T47D (cell line): ENCODE measurements around the gene TTI1.

ENCODE experiments used
- DNase-seq, 2 experiments: peaks; one replicate each; pipeline versions ENCODE4 v3.0.0 to v3.0.0-alpha.2; 2011 to 2012; ENCODE audit warnings: low read depth in 1 of 2, low spot score in 1 of 2
- JUND ChIP-seq: IDR thresholded peaks from 2 replicates; pipeline ENCODE4 v1.6.1; 2012; ENCODE audit warnings: low read depth
- in situ Hi-C: cut with HindIII; loops from 2 replicates; pipeline ENCODE4 v1.10.0; 2016; ENCODE audit warnings: low sequenced_read_pairs, low pct_unique_long_range_greater_than_20kb

TTI1 gene

DNA sequence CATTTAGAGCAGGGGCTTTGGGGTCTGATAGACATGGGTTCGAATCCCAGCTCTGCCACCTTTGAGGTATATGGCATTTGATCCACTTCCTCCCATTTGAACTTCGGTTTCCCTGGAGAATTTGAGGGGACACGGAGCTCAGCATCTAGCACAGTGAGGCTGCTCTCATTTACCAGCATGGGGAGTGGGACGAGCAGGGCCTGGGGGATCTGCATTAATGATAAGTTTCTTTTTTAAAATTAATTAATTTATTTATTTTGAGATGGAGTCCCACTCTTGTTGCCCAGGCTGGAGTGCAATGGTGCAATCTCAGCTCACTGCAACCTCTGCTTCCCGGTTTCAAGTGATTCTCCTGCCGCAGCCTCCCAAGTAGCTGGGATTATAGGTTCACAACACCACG is 77.7 kb downstream of the TTI1 start:
- DNase-seq, result no peak
- in situ Hi-C loops, result no loop called here
- TF ChIP-seq JUND, result no peak

DNA sequence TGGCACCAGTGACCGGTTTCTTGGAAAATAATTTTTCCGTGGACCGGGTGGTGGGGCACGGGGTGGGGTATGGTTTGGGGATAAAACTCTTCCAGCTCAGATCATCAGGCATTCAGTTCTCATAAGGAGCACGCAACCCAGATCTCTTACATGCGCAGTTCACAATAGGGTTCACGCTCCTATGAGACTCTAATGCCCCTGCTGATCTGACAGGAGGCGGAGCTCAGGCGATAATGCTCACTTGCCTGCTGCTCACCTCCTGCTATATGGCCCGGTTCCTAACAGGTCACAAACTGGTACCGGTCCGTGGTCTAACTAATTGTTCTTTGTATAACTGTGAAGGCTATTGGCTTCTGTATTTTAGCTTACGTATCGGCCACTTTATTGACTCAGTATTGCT is 78.6 kb downstream of the TTI1 start:
- DNase-seq, result no peak
- in situ Hi-C loops, result no loop called here
- no peak for TF ChIP-seq JUND

DNA sequence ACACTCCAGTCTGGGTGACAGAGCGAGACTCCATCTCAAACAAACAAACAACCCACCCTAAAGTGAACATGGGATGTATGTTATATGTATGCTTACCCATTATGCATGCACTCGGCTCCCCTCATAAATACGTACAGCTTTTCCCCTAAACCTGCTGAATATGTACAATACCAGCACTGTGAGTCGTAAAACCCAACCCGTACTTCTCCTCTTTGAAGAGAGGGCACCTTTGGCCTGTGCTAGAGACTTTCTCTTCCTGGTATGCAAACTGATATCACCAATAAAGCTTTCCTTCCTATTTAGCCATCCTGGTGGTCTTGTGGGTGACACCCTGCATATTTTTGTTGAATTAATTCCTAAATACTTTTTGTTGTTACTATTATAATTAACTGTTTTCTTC is 79.1 kb downstream of the TTI1 start:
- in situ Hi-C loops, result no loop called here
- no peak for DNase-seq
- no peak for TF ChIP-seq JUND

DNA sequence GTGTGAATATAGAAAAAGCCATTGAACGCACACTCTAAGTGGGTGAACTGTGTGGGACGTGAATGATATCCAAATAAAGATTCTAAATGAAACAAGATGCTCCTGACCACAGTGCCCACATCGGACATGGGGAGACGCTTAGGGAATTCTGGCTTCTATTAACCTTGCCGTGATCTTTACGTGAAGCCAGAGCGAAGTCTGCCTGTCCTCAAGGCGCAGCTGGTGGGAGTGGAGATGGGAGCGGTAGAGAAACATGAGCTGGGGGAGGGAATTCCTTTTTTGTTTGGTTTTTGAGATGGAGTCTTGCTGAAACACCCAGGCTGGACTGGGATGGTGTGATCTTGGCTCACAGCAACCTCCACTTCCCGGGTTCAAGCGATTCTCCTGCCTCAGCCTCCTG is 84.3 kb downstream of the TTI1 start:
- TF ChIP-seq JUND, result no peak
- no peak for DNase-seq
- in situ Hi-C loops, result no loop called here

DNA sequence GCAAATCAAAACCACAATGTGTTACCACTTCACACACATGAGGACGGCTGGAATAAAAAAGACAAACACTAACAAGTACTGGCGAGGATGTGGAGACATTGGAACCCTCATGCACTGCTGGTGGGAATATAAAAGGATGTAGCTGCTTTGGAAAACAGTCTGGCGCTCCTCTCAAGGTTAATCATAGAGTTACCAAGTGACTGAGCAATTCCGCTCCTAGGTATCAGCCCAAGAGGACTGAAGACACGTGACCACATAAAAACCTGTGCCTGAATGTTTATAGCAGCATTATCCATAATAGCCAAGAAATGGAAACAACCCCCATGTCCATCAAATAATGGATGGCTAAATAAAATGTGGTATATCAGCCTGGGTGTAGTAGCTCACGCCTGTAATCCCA is 85.3 kb downstream of the TTI1 start:
- no peak for TF ChIP-seq JUND
- no peak for DNase-seq
- in situ Hi-C loops, result no loop called here

DNA sequence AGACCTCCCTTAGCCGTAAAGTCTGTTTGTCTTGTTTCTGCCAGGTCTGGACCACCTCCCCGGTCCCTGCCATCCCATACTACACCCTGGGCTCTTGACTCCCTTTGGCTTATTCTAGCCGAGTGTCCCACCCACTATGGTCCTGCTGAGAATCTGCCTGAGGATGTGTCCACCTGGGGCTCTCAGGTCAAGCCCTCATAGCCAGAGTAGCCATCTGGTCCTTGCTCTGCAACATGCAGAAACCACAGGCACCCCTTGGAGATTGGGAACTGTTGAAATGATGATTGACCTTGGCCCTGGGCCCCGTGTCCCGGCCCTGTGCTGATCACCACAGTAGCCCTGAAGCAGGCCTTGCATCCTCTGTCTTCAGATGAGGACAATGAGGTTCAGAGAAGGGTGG is 86.3 kb downstream of the TTI1 start:
- in situ Hi-C loops, result no loop called here
- no peak for DNase-seq
- no peak for TF ChIP-seq JUND

DNA sequence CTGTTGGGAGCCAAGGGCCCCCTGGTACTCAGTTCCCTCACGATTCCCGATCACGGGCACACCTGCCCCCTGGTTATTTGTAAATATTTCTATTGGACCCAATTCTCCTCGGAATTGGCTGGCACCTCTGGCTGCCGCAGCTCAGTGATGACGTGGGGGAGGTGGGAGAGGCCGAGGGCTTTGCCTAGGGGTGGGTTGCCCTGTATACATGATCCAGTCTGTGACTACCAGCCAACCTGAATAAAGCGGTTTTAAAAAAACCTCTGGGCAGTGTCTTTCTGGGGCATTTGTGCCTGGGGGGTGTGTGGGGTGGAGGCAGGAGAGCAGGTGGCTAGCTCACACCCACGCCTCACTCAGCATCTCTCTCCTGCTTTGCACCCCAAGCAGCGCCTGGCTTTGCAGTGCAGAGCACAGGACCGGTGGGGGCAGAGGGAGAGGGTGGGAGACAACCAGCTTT is 88.1 kb downstream of the TTI1 start:
- in situ Hi-C loops, result no loop called here
- no peak for DNase-seq
- TF ChIP-seq JUND, result no peak

DNA sequence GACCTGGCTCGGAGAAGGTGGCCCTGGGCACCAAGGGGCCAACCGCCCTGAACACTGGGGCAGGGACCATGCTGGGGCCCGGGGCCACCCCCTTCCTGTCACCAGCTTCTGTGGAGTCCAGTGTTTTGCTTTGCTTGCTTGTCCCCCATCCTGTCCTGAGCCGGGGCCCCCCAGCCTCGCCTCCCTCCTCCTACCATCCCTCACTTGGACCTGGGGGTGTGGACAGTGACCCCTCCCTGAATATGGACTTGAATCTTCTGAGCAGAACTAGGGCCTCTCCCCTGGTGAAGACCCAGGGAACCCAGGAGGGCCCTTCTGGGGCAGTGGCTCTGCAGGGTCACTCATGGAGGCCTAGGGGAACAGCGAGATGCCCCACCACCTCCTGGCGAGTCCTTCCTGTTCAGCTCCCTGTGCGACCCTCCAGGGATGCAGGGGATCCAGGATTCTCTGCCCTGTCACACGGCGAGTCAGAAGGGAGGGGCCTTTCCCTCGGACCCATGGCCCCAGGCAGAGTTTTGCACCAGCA is 88.7 kb downstream of the TTI1 start:
- in situ Hi-C loops, result no loop called here
- no peak for DNase-seq
- TF ChIP-seq JUND, result no peak

DNA sequence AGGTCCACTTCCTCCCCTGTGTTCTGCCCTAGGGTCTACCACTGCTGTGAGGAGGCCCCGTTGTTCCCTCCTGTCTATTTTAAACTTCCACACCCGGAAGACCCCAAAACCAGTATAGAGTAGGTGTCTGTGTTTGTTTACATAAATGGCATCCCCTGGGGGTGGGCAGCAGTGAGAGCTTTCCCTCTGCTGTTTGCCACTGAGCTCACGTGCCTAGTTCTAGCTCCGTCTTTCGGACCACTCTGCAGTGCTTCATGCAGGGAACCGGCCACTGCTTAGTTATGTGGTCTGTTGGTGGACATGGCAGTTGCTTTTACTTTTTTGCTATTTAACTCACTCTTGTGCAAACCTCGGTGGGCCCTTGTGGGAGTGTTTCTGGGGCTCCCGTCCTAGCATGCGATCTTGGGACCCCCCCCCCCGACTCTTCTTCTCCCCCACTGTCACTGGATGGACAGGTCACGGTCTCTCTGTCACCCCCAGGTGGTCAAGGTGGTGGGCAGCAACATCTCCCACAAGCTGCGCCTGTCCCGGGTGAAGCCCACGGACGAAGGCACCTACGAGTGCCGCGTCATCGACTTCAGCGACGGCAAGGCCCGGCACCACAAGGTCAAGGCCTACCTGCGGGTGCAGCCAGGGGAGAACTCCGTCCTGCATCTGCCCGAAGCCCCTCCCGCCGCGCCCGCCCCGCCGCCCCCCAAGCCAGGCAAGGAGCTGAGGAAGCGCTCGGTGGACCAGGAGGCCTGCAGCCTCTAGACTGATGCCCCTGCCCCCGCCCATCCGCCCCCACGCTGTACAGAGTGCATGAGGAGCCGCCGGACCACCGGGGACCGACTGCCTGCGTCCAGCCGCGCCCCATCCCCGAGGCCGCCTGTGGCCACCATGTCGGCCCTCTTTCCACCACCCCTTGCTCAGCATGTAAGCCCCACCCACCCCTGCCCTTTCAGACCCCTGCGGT is 89.5 kb downstream of the TTI1 start:
- TF ChIP-seq JUND, result no peak
- in situ Hi-C loops, result no loop called here

DNA sequence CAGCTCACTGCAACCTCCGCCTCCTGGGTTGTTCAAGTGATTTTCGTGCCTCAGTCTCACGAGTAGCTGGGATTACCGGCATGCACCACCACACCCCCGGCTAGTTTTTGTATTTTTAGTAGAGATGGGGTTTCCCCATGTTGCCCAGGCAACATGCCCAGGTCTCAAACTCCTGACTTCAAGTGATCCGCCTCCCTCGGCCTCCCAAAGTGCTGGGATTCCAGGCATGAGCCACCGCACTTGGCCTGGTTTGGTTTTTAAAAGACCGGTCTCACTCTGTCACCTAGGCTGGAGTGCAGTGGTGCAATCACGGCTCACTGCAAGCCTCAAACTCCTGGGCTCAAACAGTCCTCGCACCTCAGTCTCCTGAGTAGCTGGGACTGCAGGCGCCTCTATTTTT is 90.2 kb downstream of the TTI1 start:
- TF ChIP-seq JUND, result no peak
- in situ Hi-C loops, result no loop called here
- DNase-seq, result no peak

More for the DNA sequence above, 89.5 kb downstream of the TTI1 start:
- DNase-seq, result no peak

DNA sequence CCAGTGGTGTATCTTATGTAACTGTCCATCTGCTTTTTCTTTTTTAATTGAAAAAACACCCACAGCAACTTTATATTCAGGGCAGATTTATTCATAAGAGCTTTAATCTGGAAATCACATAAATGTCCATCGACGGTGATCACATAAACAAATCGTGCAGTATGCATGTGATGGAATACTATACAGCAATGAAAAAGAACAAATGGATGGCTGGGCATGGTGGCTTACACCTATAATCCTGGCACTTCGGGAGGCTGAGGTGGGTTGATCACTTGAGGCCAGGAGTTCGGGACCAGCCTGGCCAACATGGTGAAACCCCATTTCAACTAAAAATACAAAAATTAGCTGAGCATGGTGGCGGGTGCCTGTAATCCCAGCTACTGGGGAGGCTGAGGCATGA is 91.3 kb downstream of the TTI1 start:
- no peak for DNase-seq
- no peak for TF ChIP-seq JUND
- in situ Hi-C loops, result no loop called here

DNA sequence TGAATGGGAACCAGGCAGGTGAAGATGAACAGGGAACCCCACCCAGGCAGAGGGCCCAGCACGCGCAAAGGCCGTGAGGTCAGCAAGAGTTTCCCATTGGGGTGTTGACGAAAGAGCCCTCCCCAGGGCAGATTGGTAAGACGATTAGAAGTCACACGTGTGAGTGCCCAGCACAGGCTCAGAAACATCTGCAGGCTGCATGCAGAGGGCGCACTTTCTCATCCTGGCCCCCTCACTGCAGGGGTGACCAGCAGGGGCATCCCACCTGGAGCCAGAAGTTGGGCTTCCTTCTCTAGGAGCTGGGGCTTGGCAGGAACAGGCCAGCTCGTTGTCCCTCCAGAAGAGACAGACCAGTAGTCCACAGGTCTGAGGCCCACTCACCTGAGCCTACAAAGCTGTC is 91.9 kb downstream of the TTI1 start:
- in situ Hi-C loops, result no loop called here
- no peak for TF ChIP-seq JUND
- DNase-seq, result peak in 1 of 2 experiments; percentile 44

DNA sequence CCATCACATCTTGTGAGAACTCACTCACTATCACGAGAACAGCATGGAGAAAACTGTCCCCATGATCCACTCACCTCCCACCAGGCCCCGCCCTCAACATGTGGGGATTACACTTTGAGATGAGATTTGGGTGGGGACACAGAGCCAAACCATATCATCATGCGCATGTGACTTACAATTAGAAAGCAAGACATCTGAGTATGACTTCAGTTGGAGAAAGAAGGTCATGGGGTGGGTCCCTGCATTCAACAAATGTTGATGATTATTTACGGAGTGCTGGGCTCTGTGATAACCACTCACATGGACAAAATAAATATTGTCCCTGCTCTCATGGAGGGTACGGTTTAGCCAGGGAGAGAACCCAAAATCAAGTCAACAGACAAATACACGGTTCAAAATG is 92.4 kb downstream of the TTI1 start:
- TF ChIP-seq JUND, result no peak
- no peak for DNase-seq
- in situ Hi-C loops, result no loop called here
